HG02642 (cell line): ENCODE results near the gene USP28.
"Not testable (repeated sequence)": the region's sequence is repeated elsewhere in the genome, so short reads cannot be mapped to it uniquely, and the experiment has no call there.

Experiments
- ATAC-seq: cut with Tn5 transposase; IDR thresholded peaks from one replicate; pipeline ENCODE4 v1.9.1; 2021; ENCODE audit warnings: mild to moderate bottlenecking; ENCODE audit not compliant: unreplicated experiment, poor library complexity

USP28 gene

DNA sequence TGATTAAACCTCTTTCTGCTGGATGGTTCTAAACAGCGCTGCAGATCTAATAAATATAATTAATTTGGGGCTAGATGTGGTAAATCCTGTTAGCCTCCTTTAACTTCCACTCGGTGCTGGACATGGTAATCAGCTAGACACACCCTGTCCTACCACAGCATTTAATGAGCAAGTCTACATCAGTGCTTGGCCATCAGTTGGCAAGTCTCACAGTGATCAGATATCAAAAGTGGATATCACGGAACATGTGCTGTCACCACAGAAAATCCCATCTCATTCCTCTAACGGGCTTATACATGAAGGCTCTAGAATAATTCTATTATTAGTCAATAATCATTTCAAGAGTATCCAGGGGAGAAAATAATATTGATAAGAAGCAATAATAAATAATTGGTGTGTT is 5.6 kb upstream of the USP28 start:
- ATAC-seq: no peak

DNA sequence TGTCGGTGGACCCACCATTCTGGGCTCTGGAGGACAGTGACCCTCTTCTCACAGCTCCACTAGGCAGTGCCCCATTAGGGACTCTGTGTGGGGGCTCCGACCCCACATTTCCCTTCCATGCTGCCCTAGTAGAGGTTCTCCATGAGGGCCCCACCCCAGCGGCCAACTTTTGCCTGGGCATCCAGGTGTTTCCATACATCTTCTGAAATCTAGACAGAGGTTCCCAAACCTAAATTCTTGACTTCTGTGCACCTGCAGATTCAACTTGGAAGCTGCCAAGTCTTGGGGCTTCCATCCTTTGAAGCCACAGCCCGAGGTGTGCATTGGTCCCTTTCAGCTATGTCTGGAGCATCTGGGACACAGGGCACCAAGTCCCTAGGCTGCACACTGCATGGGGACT is 4.1 kb upstream of the USP28 start:
- ATAC-seq: not testable (repeated sequence)

DNA sequence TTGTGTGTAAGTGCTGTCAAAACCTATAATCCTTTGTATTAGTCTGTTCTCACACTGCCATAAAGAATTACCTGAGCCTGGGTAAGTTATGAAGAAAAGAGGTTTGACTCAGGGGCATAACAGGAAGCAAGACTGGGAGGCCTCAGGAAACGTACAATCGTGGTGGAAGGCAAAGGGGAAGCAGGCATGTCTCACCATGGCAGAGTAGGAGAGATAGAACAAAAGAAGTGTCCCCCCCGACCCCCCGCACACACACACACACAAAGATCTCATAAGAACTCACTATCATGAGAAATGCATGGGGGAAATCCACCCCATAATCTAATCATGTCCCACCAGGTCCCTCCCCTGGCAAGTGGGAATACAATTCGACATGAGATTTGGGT is 2.3 kb upstream of the USP28 start:
- no peak for ATAC-seq

DNA sequence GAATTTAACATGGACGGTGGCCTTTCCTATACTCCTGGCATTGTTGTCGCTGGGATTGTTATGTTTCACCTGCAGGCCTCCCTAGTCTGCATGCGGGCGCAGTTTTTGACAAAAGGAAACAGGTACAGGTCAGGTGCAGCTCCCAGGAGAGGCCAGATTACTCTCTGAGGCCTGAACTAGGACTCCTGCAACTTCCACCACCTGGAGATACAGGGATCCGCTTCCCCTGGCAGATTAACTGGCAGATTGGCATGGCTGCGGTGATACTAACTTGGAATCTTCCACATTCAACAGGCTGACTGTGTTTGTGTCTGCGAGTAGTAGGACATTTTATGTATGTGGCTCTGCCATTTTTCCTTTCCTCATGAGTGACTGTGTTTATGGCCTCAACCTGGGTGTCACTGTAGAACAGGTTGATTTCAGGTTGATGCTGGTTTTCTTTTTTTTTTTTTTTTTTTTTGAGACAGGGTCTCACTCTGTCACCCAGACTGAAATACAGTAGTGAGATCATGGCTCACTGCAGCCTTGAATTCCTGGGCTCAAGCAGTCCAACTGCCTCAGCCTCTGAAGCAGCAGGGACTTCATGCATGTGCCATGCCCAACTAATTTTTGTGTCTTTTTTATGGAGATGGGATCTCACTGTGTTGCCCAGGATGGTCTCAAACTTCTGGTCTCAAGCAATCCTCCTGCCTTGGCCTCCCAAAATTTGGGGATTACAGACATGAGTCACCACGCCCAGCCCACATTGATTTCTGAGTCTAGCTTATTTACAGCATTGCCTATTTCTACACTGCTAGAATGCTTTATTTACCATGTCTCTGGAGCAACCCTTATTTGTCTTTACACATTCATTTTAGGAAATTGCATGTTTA is 1.7 kb upstream of the USP28 start:
- no peak for ATAC-seq

GRCh38 chr11:113876074-113876797 is 864 bp upstream of the USP28 start:
- ATAC-seq: no peak

- peak; percentile 41 for ATAC-seq
These were observed 665 bp downstream of the USP28 start for GRCh38 chr11:113874581-113875233.

DNA sequence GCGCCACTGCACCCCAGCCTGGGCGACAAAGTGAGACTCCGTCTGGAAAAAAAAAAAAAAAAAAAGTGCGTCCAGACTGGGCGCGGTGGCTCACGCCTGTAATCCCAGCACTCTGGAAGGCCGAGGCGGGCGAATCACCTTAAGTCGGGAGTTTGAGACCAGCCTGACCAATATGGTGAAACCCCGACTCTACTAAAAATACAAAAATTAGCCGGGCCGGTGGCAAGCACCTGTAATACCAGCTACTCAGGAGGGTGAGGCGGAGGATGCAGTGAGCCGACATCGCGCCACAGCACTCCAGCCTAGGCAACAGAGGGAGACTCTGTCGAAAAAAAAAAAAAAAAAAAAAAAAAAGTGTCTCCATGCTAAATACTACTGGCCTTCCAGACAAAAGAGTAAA is 1.3 kb downstream of the USP28 start:
- no peak for ATAC-seq

GRCh38 chr11:113873236-113873626 is 2.1 kb downstream of the USP28 start:
- no peak for ATAC-seq

DNA sequence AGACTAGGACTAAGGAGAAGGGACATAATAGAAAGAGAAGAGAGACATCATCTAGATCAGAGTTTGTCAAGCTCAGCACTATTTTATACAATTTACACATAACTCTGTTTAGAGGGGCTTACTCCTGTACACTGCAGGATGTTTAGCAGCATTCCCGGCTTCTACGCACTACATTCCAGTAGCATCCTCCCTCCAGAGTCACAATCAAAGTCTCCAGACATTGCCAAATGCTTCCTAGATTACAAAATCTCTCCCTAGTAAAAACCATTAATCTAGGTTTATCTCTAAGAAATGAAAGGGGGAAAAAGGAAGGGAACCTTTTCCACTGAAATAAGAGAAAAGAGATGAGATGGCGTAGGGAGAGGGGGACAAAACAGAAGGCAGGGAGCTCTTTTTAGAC is 4.0 kb downstream of the USP28 start:
- no peak for ATAC-seq

GRCh38 chr11:113867843-113868503 is 7.4 kb downstream of the USP28 start:
- no peak for ATAC-seq

- ATAC-seq: no peak
These were observed 9.5 kb downstream of the USP28 start for GRCh38 chr11:113865873-113866272.

DNA sequence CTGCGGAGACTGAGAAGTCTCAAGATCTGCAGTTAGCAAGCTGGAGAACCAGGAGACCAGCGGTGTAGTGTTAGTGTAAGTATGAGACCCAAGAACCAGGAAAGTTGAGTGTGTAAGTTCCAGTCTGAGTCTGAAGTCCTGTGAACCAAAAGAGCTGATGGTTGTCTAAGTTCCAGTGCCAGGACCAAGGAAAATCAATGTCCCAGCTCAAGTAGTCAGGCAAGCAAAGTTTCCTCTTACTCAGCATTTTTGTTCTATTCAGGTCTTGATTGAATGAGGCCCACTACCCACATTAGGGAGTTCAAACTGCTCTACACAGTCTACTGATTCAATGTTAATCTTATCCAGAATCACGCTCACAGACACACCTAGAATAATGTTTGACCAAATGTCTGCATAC is 11.0 kb downstream of the USP28 start:
- ATAC-seq: no peak

- no peak for ATAC-seq
These were observed 12.9 kb downstream of the USP28 start for GRCh38 chr11:113862435-113862834.

DNA sequence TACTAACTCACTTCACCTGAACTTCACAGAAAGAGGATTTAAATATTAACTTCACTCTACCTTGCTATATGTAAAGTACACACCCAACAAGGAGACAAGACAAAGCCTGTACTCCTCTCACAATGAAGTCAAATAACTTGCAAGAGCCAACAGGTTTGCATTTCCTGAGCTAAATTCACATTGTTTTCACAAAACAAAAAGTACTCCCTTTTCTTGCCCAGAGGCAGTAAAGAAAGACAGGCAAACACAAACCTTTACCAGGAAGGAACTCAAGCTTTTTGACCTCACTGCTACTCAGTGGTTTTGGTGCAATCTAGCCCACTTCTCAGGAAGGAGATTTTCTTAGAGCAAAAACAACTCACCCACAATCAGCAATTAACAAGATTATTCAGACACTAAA is 15.7 kb downstream of the USP28 start:
- no peak for ATAC-seq

DNA sequence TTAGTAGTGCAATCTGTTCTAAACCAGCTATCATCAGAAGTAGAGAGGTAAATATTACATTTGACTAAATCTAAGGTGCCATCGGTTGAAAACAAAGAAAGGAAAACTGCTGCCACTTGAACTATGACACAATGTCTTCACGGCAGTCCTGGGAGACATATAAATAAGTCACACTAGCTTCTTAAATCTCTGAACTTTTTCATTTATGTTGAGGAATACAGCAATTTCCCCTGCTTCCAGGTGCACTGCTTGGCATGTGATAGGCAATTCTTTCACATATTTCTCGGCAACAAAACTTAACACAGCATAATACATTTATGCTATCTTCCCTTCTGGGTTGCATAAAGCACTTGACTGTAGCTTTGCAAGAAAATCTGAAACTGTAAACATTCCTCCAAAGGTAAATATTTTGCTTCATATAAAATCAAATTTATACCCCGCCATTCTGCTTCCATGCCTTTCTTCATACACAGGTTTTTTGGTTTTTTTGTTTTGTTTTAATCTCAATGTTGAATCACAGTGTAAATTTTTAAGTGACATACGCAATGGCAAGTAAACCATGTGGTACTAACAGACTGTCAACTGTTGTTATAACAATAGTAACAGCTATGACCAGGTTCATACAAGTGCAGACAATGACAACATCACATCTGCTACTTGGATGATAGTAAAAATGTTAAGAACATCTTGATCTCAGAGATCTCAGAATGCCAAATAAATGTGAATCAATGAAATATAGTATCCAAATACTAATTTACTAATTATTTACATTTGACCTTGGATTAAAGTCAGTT is 18.2 kb downstream of the USP28 start:
- ATAC-seq: no peak

DNA sequence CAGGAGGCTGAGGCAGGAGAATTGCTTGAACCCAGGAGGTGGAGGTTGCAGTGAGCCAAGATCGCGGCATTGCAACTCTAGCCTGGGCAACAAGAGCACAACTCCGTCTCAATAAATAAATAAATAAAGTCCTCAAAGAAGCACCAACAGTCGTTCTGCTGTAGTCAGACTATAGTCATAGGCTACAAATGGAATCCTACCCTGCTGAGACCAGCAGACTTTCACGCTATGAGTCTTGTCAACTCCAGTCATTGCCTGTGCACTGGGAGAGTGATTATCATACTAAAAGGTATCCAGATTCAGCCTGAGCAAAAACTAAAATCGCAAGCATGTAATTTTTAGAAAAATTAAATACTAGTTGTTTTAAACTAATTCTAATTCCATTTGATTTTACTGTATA is 19.6 kb downstream of the USP28 start:
- no peak for ATAC-seq

DNA sequence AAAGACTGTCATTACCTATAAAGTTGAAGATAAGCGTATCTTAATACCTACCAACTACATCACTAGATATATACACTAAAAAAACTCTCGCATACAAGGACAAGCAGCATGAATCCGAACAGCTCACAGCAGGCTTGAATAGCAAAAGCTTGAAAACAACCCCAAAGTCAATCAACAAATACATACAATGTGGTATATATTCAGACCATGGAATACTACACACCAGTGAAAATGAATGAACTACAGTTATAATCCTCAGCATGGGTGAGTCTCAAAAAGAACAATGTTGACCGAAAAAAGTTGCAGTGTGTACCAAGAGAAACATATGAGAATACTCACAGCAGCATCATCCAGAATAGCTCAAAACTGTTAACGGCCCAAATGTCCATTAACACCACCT is 25.2 kb downstream of the USP28 start:
- no peak for ATAC-seq

DNA sequence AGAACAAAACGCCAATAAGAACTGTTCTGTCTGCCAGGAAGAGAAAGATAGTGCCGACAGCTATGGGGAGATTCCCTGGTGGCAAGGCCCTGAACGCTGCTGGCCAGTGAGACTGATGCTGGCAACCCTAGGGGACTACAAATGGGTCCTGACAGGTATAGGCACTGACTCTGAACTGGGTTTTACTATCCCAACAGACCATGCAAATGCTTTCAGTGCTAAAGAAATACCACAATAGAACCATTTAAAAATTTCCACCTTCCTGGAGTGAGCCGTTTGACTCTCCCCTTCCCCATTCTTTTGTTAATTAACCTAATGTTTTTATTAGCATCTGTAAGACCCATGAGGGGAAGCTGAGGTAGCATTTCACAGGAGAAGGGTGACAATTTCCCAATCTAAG is 25.7 kb downstream of the USP28 start:
- no peak for ATAC-seq

DNA sequence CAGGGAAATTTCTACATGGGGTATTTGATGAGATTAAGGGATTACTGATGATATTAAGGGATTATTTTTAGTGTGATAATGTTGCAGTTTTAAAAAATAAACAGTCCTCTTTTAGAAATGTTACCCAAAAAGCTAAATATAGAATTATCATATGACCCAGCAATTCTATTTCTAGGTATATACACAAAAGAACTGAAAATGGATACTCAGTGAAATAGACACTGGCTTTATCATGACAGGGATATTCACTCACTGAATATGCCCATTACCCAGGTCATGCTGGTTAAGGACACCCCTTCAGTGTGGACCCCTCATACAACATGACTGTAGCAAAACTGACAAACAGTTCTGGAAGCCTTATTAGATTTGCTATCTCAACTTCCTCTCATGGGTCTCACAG is 27.8 kb downstream of the USP28 start:
- no peak for ATAC-seq

- no peak for ATAC-seq
These were observed 28.3 kb downstream of the USP28 start for GRCh38 chr11:113847111-113847510.
